Gastroesophageal sphincter (tissue), 3 donors: ENCODE data around the gene CNTN5.

Experiments
- CTCF ChIP-seq, 4 experiments: fragments of 200-600 bp in 2 of 4; fragments of 450-650 bp in 2 of 4; sonication (generic) in 1 of 4; IDR thresholded peaks; one replicate each; pipeline ENCODE4 v1.5.1; 2017 to 2019; ENCODE audit warnings: antibody characterized with exemption in 4 of 4, mild to moderate bottlenecking in 2 of 4, moderate library complexity in 2 of 4
- EP300 ChIP-seq: sonication (generic); formaldehyde crosslinking; IDR thresholded peaks from one replicate; pipeline ENCODE4 v1.6.1; 2017; ENCODE audit warnings: antibody characterized with exemption, mild to moderate bottlenecking
- POLR2AphosphoS5 ChIP-seq: sonication (generic); formaldehyde crosslinking; IDR thresholded peaks from one replicate; pipeline ENCODE4 v1.6.1; 2017; ENCODE audit warnings: antibody characterized with exemption

- no peak for TF ChIP-seq CTCF (IDR thresholded peaks at IDR 0.05)
- TF ChIP-seq EP300 = no peak
- TF ChIP-seq POLR2AphosphoS5 = no peak
These were observed 485.1 kb downstream of the CNTN5 start for GRCh38 chr11:99505831-99506230.
